ENCODE measurements around the gene SCO2.

The SCO2 gene

DNA sequence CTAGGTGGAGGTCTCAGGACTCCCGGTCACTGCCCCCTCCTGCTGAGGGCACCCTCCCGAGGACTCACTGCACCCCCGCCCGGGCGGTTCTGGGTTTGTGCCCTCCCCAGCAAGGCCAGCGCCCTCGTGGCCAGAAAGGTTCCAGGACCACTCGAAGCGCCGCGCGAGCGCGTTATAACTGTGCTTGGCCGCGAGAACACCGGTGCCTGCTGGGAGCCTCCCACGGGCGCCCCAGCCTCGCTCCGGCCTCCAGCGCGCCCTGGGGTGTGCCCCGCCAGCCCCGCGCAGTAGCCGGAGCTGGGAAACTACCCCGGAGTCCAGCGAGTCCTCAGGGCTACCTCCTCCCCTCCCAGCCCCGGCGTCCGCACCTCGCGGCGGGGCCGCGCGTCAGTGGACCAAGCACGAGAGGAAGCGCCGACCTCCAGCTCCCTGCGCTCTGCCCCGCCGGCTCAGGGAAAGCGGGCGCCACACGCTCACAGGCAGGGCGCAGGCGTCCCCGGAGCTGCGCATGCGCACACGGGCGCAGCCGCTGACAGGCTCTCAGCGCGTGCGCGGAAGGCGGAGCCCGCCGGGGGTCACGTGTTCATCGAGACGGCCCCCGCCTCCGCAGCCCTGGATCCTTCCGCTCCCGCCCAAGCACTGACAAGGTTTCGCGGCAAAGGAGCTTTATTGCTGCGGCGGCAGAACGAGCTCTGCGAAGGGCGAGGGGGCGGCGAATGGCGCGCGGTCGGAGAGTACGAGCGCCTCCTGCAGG lies at the start of gene SCO2:
TSS of gene SCO2 (minus strand) at position 495 of the 754 bp plus-strand sequence. CDS start 1,187 bp downstream, outside the sequence.
- peak; percentile 94 for DNase-seq (ENCODE audit: extremely low read depth, low read depth)
- peak; percentile 30 for TF ChIP-seq CTCF (IDR thresholded peaks at IDR 0.05; ENCODE audit: low read depth, low read length)

GRCh38 chr22:50574383-50574755 lies 49.0 kb upstream of the SCO2 start:
- TF ChIP-seq CTCF (IDR thresholded peaks at IDR 0.05; ENCODE audit: low read depth, low read length): no peak
- DNase-seq (ENCODE audit: extremely low read depth, low read depth): no peak

DNA sequence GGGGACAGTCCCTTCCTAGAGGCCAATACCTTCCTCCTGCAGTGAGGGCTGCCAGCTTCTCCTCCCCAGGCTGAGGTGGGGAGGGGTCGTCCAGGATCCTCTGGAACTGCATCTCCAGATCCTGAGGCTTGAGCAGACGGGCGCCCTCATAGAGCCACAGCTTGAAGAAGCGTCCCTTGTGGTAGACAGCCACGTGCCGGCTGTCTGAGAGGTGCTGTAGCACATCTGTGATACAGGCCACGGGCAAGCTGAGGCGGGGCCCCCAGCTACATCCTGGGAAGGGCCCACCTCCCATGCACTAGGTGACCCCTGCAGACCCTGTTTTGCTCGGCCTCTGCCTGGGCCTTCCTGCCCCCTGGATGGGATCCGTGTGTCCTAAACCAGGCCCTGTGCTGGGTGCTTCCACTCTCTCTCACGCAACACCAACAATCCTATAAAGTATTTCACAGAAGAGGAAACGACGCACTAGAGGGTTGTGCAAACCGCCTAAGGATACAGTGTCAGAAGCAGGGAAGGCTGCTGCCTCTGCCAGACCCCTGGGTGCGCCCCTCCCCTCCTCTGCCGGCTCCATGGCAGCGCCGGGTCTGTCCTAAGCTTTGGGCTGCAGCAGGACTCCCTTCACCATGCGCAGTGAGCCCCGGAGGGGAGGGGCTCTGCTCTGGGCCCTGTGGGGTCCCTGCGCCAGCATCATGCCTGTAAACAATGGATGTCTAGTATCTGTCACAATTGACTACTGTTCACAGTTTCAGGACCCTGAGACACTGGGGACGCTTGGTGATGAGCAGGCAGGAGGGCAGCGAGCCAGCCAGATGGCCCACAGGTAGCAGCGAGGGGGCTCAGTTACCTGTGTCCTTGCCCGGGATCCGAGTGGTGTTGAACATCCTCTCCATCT lies 48.3 kb upstream of the SCO2 start:
- TF ChIP-seq CTCF (IDR thresholded peaks at IDR 0.05; ENCODE audit: low read depth, low read length): no peak
- DNase-seq (ENCODE audit: extremely low read depth, low read depth): no peak

DNA sequence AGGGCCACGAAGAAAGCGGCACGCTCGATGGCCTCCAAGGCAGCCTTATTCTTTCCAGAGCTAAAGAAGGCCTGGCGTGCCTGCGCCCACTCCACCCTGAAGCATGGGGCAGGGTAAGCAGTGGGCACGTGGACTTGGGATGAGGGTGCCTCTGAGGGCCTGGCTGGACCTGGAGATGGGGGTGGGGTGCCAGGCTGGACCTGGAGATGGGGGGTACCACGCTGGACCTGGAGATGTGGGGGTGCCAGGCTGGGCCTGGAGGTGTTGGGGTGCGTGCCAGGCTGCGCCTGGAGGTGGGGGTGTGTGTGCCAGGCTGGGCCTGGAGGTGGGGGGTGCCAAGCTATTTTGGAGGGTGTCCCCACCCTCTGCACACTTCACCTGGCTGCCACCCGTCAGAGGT lies 47.6 kb upstream of the SCO2 start:
- no peak for TF ChIP-seq CTCF (IDR thresholded peaks at IDR 0.05; ENCODE audit: low read depth, low read length)
- DNase-seq (ENCODE audit: extremely low read depth, low read depth): no peak

DNA sequence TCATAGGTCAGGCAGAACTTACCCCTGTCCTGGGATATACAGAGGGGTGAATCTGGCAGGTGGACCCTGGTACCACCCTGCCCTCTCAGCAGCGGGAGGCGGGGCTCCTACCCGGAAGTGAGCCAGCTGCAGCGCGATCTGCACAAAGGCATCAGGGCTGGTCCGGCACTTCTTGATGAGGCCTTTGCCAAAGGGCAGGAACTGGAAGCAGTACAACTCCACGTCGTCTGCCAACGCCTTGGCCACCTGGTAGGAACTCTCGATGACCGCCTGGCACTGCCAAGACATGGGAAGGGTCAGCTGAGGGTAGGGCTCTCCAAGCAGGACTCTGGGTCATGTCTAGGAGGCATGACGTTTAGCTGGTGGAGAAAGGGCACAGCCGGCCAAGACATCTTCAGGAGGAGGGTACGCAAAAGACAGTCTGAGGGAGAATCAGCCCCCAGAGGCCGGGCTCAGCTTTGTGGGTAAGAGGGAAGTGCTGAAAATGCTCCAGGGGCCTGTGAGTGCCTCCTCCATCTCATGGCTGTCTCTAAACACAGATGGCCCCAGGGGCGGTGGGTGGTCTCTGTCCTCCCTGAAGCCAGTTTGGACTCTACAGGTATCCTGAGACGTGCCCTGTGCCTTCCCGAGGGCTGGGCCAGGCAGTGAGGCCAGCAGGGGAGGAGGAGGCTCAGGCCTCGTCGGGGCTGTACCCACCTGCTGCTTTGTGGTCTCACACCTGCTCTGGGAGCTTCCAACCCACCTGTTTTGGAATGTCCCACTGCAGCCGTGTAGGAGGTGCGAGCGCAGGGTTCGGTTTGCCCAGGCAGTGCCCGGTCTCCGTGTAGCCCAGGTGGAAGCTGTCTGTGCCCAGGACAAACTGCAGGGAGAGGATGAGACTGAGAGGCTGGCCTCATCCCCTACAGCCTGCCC lies 46.1 kb upstream of the SCO2 start:
- DNase-seq (ENCODE audit: extremely low read depth, low read depth): no peak
- TF ChIP-seq CTCF (IDR thresholded peaks at IDR 0.05; ENCODE audit: low read depth, low read length): no peak

DNA sequence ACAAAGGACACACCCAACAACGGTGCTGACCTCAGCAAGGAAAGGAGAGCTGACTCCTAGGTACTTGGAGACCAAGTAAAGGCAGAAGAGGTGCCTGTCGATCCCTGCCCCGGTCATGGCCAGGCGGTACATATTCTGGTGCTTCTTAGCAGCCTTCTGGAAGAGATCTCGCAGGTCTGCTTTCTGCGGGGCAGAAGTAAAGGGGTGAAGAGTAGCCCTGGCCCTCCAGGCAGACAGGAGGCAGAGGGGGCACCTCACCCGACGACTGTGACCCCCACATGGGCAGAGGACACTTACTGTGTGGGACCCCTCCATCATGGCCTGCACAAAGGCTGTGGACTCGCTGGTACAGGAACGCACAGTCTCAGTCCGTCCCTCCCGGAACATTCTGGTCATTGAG lies 45.5 kb upstream of the SCO2 start:
- TF ChIP-seq CTCF (IDR thresholded peaks at IDR 0.05; ENCODE audit: low read depth, low read length): no peak
- no peak for DNase-seq (ENCODE audit: extremely low read depth, low read depth)

Data from AG09319 (cell line).